CD14-positive monocyte (primary cell): ENCODE data around the gene OR52E5. TPM values are rescaled to one million over a fixed set of nuclear protein-coding genes. Genes with fewer than 3 reads are reported as not detected.

Experiments used
- DNase-seq, 3 donors: peaks; one replicate each; pipeline ENCODE4 v3.0.0-alpha.2; 2011 to 2022
- H2AFZ ChIP-seq: 2 replicates; pipeline ENCODE4 v1.6.0; 2012; ENCODE audit warnings: mild to moderate bottlenecking, low read depth, low read length, inconsistent platforms; ENCODE audit not compliant: insufficient read depth, poor library complexity, severe bottlenecking
- H3K27ac ChIP-seq, 2 donors: 1 replicate in 1 of 2; 2 replicates in 1 of 2; pipeline ENCODE4 v1.5.1; 2012 to 2013; ENCODE audit warnings: low read length in 2 of 2, control low read depth in 1 of 2, inconsistent platforms in 1 of 2, low read depth in 1 of 2, mild to moderate bottlenecking in 1 of 2
- H3K27me3 ChIP-seq, 2 donors: one replicate each; pipeline versions ENCODE4 v1.6.0 to v1.6.1; 2011 to 2013; ENCODE audit warnings: low read length in 2 of 2; ENCODE audit not compliant: control insufficient read depth in 2 of 2, insufficient read depth in 2 of 2
- H3K36me3 ChIP-seq, 2 donors: replicated peaks in 1 of 2; 1 replicate in 1 of 2; 2 replicates in 1 of 2; pipeline versions ENCODE4 v1.5.1 to v1.6.1; 2012 to 2013; ENCODE audit warnings: low read length in 2 of 2, control low read depth in 1 of 2, inconsistent platforms in 1 of 2, mild to moderate bottlenecking in 1 of 2; ENCODE audit not compliant: insufficient read depth in 2 of 2, control insufficient read depth in 1 of 2
- H3K4me1 ChIP-seq, 2 donors: 1 replicate in 1 of 2; 2 replicates in 1 of 2; pipeline versions ENCODE4 v1.5.1 to v1.6.1; 2012 to 2013; ENCODE audit warnings: low read length in 2 of 2, control low read depth in 1 of 2, inconsistent platforms in 1 of 2, mild to moderate bottlenecking in 1 of 2, moderate library complexity in 1 of 2; ENCODE audit not compliant: insufficient read depth in 2 of 2, control insufficient read depth in 1 of 2
- H3K4me2 ChIP-seq: replicated peaks from 2 replicates; pipeline ENCODE3; 2012; ENCODE audit warnings: low read length, moderate library complexity, mild to moderate bottlenecking; ENCODE audit not compliant: poor library complexity, severe bottlenecking; ENCODE audit errors: extremely low read depth
- H3K4me3 ChIP-seq, 3 experiments: fragments of 200-600 bp in 1 of 3; sonication (generic) in 1 of 3; replicated peaks in 1 of 3; 1 replicate in 2 of 3; 2 replicates in 1 of 3; pipeline ENCODE4 v1.5.1; 2011 to 2013; ENCODE audit warnings: low read length in 3 of 3, mild to moderate bottlenecking in 3 of 3, control low read depth in 2 of 3, low read depth in 2 of 3, inconsistent platforms in 1 of 3, moderate library complexity in 1 of 3
- H3K79me2 ChIP-seq: 2 replicates; pipeline ENCODE4 v1.6.0; 2012; ENCODE audit warnings: mild to moderate bottlenecking, control low read depth, inconsistent platforms, low read length, moderate library complexity; ENCODE audit not compliant: insufficient read depth
- H3K9ac ChIP-seq: 2 replicates; pipeline ENCODE4 v1.6.0; 2017; ENCODE audit warnings: low read length, mild to moderate bottlenecking; ENCODE audit not compliant: insufficient read depth, poor library complexity, severe bottlenecking
- H3K9me3 ChIP-seq, 2 donors: replicated peaks in 1 of 2; 1 replicate in 1 of 2; 2 replicates in 1 of 2; pipeline versions ENCODE4 v1.5.1 to v1.6.1; 2012 to 2013; ENCODE audit warnings: low read length in 2 of 2, control low read depth in 1 of 2; ENCODE audit not compliant: control insufficient read depth in 1 of 2, insufficient read depth in 1 of 2
- H4K20me1 ChIP-seq: 2 replicates; pipeline ENCODE4 v1.6.0; 2012; ENCODE audit warnings: mild to moderate bottlenecking, low read length, control low read depth, moderate library complexity; ENCODE audit not compliant: insufficient read depth
- H3K27ac Mint-ChIP-seq, 7 donors: one replicate each; pipeline ENCODE4 v1.8.0; 2020; ENCODE audit warnings: mild to moderate bottlenecking in 7 of 7, mixed read lengths in 7 of 7, moderate library complexity in 6 of 7, inconsistent platforms in 2 of 7
- H3K27me3 Mint-ChIP-seq, 3 donors: one replicate each; pipeline ENCODE4 v1.8.0; 2021 to 2022; ENCODE audit warnings: low read depth in 3 of 3, mild to moderate bottlenecking in 3 of 3, mixed read lengths in 3 of 3, moderate library complexity in 3 of 3, inconsistent platforms in 1 of 3
- H3K36me3 Mint-ChIP-seq, 2 donors: one replicate each; pipeline ENCODE4 v1.8.0; 2020; ENCODE audit warnings: mixed read lengths in 2 of 2, inconsistent platforms in 1 of 2, mild to moderate bottlenecking in 1 of 2
- H3K4me1 Mint-ChIP-seq: one replicate; pipeline ENCODE4 v1.8.0; 2020; ENCODE audit warnings: mild to moderate bottlenecking, mixed read lengths
- H3K4me3 Mint-ChIP-seq, 2 donors: one replicate each; pipeline ENCODE4 v1.8.0; 2020; ENCODE audit warnings: mild to moderate bottlenecking in 2 of 2, mixed read lengths in 2 of 2, moderate library complexity in 1 of 2
- H3K9me3 Mint-ChIP-seq, 7 donors: one replicate each; pipeline ENCODE4 v1.8.0; 2020 to 2022; ENCODE audit warnings: mixed read lengths in 7 of 7, mild to moderate bottlenecking in 6 of 7, moderate library complexity in 6 of 7, inconsistent platforms in 2 of 7
- WGBS: methylation state at CpG from one replicate; pipeline ENCODE4 v1.1.5; 2013; ENCODE audit warnings: missing lambda C conversion rate; ENCODE audit not compliant: insufficient coverage; 5-methylcytosine and 5-hydroxymethylcytosine counted together
- intact Hi-C, 2 donors: fragments of 100-400 bp; cut with micrococcal nuclease; formaldehyde crosslinking; loops; one replicate each; pipeline versions ENCODE4 v1.15.0 to v1.15.1; 2023
- polyA plus RNA-seq, 3 donors: library from polyadenylated mRNA; depleted of rRNA in 1 of 3; unstranded in 2 of 3; stranded (reverse) in 1 of 3; fragments of 300-500 nt in 2 of 3; fragments of >200 nt in 1 of 3; fragmentation: Illumina TruSeq in 2 of 3; gene quantifications; 1 replicate in 2 of 3; 2 replicates in 1 of 3; pipeline ENCODE4 v1.2.3, GENCODE V29; 2012 to 2021
- TF ChIP-seq, protein P1 (sequence below): fragments of 200-600 bp; IDR thresholded peaks from one replicate; pipeline ENCODE4 v1.8.0; 2022; ENCODE audit warnings: antibody characterized with exemption, mild to moderate bottlenecking

OR52E5 gene
- polyA plus RNA-seq, 3 donors: not detected

DNA sequence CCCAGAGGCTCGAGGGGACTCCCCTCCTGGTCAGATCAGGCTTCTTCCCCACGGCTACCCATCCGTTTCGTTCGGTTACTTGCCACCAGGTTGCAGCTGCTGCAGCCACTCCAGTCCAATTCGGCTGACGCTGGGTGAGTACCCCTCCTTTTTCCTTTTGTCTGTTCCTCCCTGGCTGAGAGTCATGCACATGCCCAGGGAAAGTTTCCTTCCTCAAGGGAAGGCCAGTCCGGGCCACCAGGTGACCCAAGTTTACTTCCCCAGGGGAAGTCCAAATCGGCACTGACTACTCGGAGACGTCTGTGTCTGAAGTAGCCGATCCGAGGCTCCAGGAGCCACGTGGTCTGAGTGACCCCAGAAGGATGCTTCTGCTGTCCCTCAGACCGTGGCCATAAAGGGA, 35.8 kb downstream of the OR52E5 start:
- Histone ChIP-seq H3K79me2 (no peaks in the 10 kb centered on the region), H3K9ac (no peak overlapping the region), H3K9me3 (peaks cover 32 to 57% of the 10 kb centered on the region in 2 donors), H3K4me2 (no peak overlapping the region), H3K36me3 (no peaks in the 10 kb centered on the region), H3K27ac (no peak overlapping the region), H4K20me1 (no peaks in the 10 kb centered on the region), H3K4me3 (no peak overlapping the region), H3K4me1 (no peaks in the 10 kb centered on the region), H2AFZ (no peak overlapping the region), H3K27me3 (no peaks in the 10 kb centered on the region)
- TF ChIP-seq, protein P1, sequence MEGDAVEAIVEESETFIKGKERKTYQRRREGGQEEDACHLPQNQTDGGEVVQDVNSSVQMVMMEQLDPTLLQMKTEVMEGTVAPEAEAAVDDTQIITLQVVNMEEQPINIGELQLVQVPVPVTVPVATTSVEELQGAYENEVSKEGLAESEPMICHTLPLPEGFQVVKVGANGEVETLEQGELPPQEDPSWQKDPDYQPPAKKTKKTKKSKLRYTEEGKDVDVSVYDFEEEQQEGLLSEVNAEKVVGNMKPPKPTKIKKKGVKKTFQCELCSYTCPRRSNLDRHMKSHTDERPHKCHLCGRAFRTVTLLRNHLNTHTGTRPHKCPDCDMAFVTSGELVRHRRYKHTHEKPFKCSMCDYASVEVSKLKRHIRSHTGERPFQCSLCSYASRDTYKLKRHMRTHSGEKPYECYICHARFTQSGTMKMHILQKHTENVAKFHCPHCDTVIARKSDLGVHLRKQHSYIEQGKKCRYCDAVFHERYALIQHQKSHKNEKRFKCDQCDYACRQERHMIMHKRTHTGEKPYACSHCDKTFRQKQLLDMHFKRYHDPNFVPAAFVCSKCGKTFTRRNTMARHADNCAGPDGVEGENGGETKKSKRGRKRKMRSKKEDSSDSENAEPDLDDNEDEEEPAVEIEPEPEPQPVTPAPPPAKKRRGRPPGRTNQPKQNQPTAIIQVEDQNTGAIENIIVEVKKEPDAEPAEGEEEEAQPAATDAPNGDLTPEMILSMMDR: no peak
- intact Hi-C loops: no loop called here
- no peaks in the 10 kb centered on the region for H3K4me1 Mint-ChIP-seq
- DNase-seq: no peak
- H3K36me3 Mint-ChIP-seq: no peaks in the 10 kb centered on the region
- peaks cover 0 to under 1% (median 0%) of the 10 kb centered on the region in 3 donors for H3K27me3 Mint-ChIP-seq
- H3K9me3 Mint-ChIP-seq: peaks cover 36 to 56% (median 43%) of the 10 kb centered on the region in 7 donors
- H3K27ac Mint-ChIP-seq: no peak overlapping the region
- no peak overlapping the region for H3K4me3 Mint-ChIP-seq
- WGBS: 91% methylated on average over 11 of the region's 15 CpGs

DNA sequence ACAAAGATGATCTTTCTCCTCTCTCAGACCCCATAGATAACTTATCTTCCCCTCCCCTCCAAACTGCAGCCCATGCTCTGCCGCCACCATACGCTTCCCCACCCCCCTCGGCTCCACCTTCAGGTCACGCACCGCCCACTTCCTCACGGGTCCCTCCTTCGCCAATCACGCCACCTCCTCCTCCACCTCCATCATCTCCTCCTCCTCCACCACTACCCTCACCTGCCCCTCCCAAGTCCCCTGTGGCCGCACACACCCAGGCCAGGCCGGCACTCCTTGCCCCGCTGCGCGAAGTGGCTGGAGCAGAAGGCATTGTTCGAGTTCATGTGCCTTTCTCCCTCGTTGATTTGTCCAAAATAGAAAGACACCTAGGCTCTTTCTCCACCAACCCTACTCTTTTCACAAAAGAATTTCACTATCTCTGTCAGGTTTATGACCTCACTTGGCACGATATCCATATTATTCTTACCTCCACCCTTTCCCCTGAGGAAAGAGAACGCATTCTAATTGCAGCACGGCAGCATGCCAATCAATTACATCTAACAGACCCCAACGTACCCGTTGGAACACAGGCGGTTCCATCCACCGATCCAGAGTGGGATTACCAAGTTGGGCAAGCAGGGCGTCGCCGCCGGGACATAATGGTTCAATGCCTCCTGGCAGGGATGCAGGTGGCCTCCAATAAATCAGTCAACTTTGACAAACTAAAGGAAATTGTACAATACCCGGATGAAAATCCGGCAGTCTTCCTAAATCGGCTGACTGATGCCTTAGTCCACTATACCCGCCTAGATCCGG, 36.8 kb downstream of the OR52E5 start:
- Mint-ChIP-seq H3K9me3 (peaks cover 35 to 61% (median 44%) of the 10 kb centered on the region in 7 donors), H3K4me1 (no peaks in the 10 kb centered on the region), H3K36me3 (no peaks in the 10 kb centered on the region), H3K27me3 (no peaks in the 10 kb centered on the region), H3K27ac (no peak overlapping the region), H3K4me3 (no peak overlapping the region)
- no peak overlapping the region for H2AFZ ChIP-seq
- H3K4me2 ChIP-seq: no peak overlapping the region
- WGBS: 92% methylated on average over 31 of the region's 31 CpGs
- H3K79me2 ChIP-seq: no peaks in the 10 kb centered on the region
- H3K9me3 ChIP-seq: peaks cover 32 to 56% of the 10 kb centered on the region in 2 donors
- H4K20me1 ChIP-seq: no peaks in the 10 kb centered on the region
- TF ChIP-seq, protein P1: no peak
- H3K27ac ChIP-seq: no peak overlapping the region
- no peaks in the 10 kb centered on the region for H3K36me3 ChIP-seq
- H3K27me3 ChIP-seq: no peaks in the 10 kb centered on the region
- no peaks in the 10 kb centered on the region for H3K4me1 ChIP-seq
- H3K9ac ChIP-seq: no peak overlapping the region
- intact Hi-C loops: no loop called here
- no peak for DNase-seq
- H3K4me3 ChIP-seq: no peak overlapping the region
